GM12865 (cell line): ENCODE data around the gene RBM15.

ENCODE experiments used
- DNase-seq: peaks from one replicate; pipeline ENCODE4 v3.0.0; 2010; ENCODE audit warnings: low read depth
- H3K4me3 ChIP-seq: 2 replicates; pipeline ENCODE4 v1.5.1; 2011; ENCODE audit warnings: mild to moderate bottlenecking, low read depth, low read length, control low read depth
- TF ChIP-seq, protein P1 (sequence below): IDR thresholded peaks from 2 replicates; pipeline ENCODE4 v1.5.1; 2011; ENCODE audit warnings: low read length, control low read depth, low read depth, inconsistent platforms; ENCODE audit not compliant: insufficient read depth; ENCODE audit errors: missing control alignments

Gene RBM15

DNA sequence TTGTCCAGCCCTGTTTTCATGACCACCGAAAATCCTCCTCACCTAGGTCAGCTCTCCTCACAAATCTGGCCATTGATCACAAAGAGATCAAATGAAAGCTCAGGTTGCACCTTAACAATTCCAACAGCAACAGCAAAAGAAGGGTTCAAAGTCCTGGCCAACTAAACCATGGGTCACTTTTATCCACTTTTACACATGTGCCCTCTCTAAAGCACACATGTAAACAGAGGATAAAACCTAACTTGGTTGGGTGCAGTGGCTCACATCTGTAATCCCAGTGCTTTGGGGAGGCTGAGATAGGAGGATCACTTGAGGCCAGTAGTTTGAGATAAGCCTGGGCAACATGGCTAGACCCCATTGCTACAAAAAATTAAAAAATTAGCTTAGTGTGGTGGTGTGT, 3.9 kb upstream of the RBM15 start:
- TF ChIP-seq, protein P1, sequence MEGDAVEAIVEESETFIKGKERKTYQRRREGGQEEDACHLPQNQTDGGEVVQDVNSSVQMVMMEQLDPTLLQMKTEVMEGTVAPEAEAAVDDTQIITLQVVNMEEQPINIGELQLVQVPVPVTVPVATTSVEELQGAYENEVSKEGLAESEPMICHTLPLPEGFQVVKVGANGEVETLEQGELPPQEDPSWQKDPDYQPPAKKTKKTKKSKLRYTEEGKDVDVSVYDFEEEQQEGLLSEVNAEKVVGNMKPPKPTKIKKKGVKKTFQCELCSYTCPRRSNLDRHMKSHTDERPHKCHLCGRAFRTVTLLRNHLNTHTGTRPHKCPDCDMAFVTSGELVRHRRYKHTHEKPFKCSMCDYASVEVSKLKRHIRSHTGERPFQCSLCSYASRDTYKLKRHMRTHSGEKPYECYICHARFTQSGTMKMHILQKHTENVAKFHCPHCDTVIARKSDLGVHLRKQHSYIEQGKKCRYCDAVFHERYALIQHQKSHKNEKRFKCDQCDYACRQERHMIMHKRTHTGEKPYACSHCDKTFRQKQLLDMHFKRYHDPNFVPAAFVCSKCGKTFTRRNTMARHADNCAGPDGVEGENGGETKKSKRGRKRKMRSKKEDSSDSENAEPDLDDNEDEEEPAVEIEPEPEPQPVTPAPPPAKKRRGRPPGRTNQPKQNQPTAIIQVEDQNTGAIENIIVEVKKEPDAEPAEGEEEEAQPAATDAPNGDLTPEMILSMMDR, result no peak
- no peak overlapping the region for H3K4me3 ChIP-seq
- DNase-seq, result no peak

DNA sequence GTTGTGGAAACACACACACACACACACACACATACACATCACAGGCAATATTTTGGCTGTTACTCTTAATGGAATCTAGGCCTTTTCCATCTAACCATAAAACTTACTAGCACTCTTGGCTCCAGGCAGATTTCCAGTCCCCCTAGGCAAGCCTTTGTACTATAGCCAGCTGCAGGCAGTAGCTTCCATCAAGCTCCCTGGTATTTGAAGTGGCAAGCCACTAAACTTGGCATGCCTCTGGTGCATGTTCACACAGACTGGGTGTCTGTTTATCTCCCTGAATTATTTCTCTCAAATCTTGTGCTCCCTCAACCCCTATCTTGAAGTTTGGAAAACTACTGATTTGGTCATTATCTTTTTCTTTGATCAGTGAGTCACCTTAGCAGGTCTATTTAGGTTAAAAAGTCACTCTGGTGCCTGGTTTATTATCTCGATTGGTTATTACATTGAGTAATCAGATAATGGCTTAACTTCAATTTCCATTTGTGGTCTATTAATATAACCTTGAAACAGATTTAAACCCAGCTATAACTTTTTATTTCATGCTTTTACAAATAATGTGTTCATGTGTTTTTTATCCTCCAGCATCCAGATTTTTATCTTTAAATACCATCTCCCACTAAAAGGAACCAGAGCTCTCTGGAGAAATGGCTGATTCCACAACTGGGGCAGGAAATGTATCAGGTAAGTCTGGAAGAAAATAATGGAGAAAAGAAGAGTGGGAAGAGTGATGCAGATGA, 2.7 kb upstream of the RBM15 start:
- TF ChIP-seq, protein P1, result no peak
- no peak for DNase-seq
- peak overlapping the region; percentile 92 for H3K4me3 ChIP-seq

DNA sequence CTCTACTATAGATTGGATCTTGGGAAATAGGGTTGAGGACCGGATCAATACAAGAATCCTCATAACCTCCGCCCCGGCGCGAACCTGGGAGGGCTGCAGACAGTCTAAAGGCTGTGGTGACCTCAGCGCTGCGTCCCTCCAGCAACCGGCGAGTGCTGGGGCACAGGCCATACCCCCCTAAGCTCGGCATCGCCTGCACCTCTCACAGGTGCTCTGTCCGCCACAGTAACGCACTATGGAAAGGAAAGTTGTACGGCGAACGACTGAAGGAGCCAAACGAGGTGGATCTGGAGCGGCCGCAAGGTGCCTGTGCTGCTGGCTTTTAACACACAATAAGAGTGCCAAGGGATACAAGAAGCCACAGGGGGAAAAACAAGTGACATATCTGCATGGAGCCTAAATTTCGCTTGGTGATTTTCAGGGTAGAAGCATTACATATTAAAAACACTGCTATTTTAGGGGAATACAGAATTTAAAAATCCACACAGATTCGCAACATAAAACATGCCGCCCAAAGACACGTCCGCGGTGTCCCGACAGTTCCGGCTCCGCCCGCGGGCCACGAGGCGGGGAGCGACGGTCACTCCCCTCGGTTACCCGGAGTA, 1.4 kb upstream of the RBM15 start:
- peak overlapping the region; percentile 92 for H3K4me3 ChIP-seq
- DNase-seq, result peak; percentile 74
- TF ChIP-seq, protein P1, result no peak

DNA sequence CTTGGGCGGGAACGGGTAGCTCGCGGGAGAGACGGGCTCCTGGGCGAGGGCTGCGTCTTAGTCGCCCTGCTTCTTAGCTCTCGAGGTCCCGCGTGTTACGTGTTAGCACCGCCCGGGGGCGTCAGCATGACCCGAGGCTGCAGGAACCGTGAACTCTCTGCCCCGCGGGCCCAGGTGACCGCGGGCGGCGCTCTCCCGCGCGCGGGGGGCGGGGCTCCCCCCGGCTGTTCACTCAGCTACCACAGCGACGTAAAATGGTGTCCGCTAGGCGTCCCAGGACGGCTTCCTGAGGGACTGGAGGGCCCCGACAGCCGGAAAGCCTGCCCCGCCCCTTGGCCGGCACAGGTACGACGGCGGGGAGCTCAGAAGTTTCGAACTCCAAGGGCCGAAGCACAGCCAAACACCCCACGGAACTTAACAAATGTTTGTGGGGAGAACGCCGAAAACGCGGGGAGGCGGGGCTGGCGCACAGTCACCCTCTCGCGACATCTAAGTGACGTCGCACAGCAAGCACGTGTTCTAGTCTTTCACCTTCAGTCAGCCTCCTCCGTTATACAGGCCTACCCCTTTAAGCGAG, 780 bp upstream of the RBM15 start:
- peak; percentile 100 for DNase-seq
- TF ChIP-seq, protein P1, result peak; percentile 51

DNA sequence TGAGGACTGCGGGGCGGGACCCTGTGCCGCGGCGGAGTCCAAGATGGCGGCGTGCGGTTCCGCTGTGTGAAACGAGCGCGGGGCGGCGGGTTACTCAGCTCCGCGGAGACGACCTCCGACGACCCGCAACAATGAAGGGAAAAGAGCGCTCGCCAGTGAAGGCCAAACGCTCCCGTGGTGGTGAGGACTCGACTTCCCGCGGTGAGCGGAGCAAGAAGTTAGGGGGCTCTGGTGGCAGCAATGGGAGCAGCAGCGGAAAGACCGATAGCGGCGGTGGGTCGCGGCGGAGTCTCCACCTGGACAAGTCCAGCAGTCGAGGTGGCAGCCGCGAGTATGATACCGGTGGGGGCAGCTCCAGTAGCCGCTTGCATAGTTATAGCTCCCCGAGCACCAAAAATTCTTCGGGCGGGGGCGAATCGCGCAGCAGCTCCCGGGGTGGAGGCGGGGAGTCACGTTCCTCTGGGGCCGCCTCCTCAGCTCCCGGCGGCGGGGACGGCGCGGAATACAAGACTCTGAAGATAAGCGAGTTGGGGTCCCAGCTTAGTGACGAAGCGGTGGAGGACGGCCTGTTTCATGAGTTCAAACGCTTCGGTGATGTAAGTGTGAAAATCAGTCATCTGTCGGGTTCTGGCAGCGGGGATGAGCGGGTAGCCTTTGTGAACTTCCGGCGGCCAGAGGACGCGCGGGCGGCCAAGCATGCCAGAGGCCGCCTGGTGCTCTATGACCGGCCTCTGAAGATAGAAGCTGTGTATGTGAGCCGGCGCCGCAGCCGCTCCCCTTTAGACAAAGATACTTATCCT, 430 bp downstream of the RBM15 start:
- TF ChIP-seq, protein P1, result peak; percentile 33
- peak; percentile 83 for DNase-seq
- peak overlapping the region; percentile 74 for H3K4me3 ChIP-seq

More for the DNA sequence above, 780 bp upstream of the RBM15 start:
- peak overlapping the region; percentile 92 for H3K4me3 ChIP-seq

DNA sequence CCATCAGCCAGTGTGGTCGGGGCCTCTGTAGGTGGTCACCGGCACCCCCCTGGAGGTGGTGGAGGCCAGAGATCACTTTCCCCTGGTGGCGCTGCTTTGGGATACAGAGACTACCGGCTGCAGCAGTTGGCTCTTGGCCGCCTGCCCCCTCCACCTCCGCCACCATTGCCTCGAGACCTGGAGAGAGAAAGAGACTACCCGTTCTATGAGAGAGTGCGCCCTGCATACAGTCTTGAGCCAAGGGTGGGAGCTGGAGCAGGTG, 961 bp downstream of the RBM15 start:
- peak overlapping the region; percentile 74 for H3K4me3 ChIP-seq
- TF ChIP-seq, protein P1, result no peak
- DNase-seq, result no peak
